ENCODE data around the gene HS3ST2.

Gene HS3ST2

DNA sequence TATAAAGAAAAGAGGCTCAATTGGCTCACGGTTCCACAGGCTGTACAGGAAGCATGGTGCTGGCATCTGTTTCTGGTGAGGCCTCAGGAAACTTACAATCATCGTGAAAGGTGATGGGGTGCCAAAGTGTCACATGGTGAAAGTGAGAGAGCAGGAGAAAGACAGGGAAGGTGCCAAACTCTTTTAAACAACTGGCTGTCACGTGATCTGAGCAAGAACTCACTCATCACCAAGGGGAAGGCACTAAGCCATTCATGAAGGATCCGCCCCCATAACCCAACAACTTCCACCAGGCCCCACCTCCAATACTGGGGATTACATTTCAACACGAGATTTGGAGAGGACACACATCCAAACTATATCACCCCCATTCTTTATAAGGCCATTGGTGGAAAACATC, 28.4 kb upstream of the HS3ST2 start:
- Histone ChIP-seq H2AFZ (ENCODE audit: low read depth, low read length) (no peak overlapping the region), H3K4me3 (ENCODE audit: low read depth in 1 of 2, low read length in 2 of 2) (no peak overlapping the region), H3K27me3 (ENCODE audit: insufficient read depth, low read length, poor library complexity) (peaks cover 2% of the 10 kb centered on the region), H3K4me2 (ENCODE audit: insufficient read depth, low read length) (no peak overlapping the region), H3K4me1 (ENCODE audit: insufficient read depth, low read length) (peaks cover 4% of the 10 kb centered on the region; the same call in 1 of the 2 replicates), H3K9ac (ENCODE audit: low read depth, low read length) (no peak overlapping the region), H3K36me3 (ENCODE audit: insufficient read depth, low read length) (no peaks in the 10 kb centered on the region), H3K9me3 (ENCODE audit: insufficient read depth, low read length, severe bottlenecking) (no peaks in the 10 kb centered on the region), H3K27ac (ENCODE audit: low read length) (no peak overlapping the region), H3K79me2 (ENCODE audit: insufficient read depth, low read length) (no peaks in the 10 kb centered on the region), H4K20me1 (ENCODE audit: insufficient read depth, low read length) (no peaks in the 10 kb centered on the region)
- no peak for ATAC-seq (ENCODE audit: insufficient read depth, low read depth)
- no peak for DNase-seq
- TF ChIP-seq EZH2 (IDR thresholded peaks at IDR 0.05; ENCODE audit: borderline replicate concordance, low read depth, low read length, severe bottlenecking), result no peak
- TF ChIP-seq, protein P1, sequence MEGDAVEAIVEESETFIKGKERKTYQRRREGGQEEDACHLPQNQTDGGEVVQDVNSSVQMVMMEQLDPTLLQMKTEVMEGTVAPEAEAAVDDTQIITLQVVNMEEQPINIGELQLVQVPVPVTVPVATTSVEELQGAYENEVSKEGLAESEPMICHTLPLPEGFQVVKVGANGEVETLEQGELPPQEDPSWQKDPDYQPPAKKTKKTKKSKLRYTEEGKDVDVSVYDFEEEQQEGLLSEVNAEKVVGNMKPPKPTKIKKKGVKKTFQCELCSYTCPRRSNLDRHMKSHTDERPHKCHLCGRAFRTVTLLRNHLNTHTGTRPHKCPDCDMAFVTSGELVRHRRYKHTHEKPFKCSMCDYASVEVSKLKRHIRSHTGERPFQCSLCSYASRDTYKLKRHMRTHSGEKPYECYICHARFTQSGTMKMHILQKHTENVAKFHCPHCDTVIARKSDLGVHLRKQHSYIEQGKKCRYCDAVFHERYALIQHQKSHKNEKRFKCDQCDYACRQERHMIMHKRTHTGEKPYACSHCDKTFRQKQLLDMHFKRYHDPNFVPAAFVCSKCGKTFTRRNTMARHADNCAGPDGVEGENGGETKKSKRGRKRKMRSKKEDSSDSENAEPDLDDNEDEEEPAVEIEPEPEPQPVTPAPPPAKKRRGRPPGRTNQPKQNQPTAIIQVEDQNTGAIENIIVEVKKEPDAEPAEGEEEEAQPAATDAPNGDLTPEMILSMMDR (IDR thresholded peaks at IDR 0.05; ENCODE audit: borderline replicate concordance, extremely low read depth, low read length, poor library complexity, severe bottlenecking), result no peak

DNA sequence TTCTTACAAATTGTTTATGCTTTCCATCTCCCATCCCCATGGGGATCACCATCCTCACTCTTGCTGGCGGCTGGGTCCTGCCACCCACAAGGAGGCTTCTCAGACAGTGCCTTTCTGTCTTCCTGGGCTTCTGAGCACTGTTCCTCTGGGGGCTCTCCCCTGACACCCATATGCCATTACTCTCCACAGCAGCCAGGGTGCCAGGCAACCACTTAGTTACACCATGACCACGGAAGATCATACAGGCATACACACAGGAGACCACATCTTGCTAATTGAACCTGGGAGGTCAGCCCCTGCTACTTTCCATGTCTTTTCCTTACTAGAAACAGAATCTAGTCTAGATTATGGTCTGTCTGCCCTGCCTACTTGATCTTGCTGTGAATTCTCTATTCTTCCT, 27.7 kb upstream of the HS3ST2 start:
- Histone ChIP-seq H3K9me3 (ENCODE audit: insufficient read depth, low read length, severe bottlenecking) (no peaks in the 10 kb centered on the region), H3K36me3 (ENCODE audit: insufficient read depth, low read length) (no peaks in the 10 kb centered on the region), H3K4me2 (ENCODE audit: insufficient read depth, low read length) (no peak overlapping the region), H2AFZ (ENCODE audit: low read depth, low read length) (no peak overlapping the region), H3K27me3 (ENCODE audit: insufficient read depth, low read length, poor library complexity) (peaks cover 2% of the 10 kb centered on the region), H3K9ac (ENCODE audit: low read depth, low read length) (no peak overlapping the region), H3K4me3 (ENCODE audit: low read depth in 1 of 2, low read length in 2 of 2) (no peak overlapping the region), H3K27ac (ENCODE audit: low read length) (no peak overlapping the region), H3K4me1 (ENCODE audit: insufficient read depth, low read length) (peaks cover 4% of the 10 kb centered on the region; the same call in 1 of the 2 replicates), H3K79me2 (ENCODE audit: insufficient read depth, low read length) (no peaks in the 10 kb centered on the region), H4K20me1 (ENCODE audit: insufficient read depth, low read length) (no peaks in the 10 kb centered on the region)
- ATAC-seq (ENCODE audit: insufficient read depth, low read depth) (no peak), DNase-seq (no peak)
- TF ChIP-seq, protein P1 (IDR thresholded peaks at IDR 0.05; ENCODE audit: borderline replicate concordance, extremely low read depth, low read length, poor library complexity, severe bottlenecking), result no peak
- no peak for TF ChIP-seq EZH2 (IDR thresholded peaks at IDR 0.05; ENCODE audit: borderline replicate concordance, low read depth, low read length, severe bottlenecking)

DNA sequence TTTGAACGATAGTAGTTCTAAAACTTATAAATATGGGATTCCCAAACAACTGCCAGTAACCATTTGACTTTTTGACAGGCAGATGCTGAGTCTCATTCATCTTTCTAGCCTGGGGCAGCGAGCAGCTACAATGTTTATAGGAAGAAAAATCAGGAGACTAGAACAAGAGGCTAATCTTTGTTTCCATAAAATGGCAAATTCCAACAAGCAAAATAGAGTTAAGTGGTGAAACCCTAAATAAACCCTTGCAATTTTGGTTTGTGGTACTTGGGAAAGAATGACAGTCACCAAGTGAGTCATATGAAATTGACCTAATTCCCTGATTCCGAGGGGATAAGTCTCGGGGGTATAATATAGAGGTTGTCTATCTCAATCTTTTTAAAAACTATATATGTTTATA, 27.3 kb upstream of the HS3ST2 start:
- TF ChIP-seq EZH2 (IDR thresholded peaks at IDR 0.05; ENCODE audit: borderline replicate concordance, low read depth, low read length, severe bottlenecking), result no peak
- TF ChIP-seq, protein P1 (IDR thresholded peaks at IDR 0.05; ENCODE audit: borderline replicate concordance, extremely low read depth, low read length, poor library complexity, severe bottlenecking), result no peak
- Histone ChIP-seq H3K79me2 (ENCODE audit: insufficient read depth, low read length) (no peaks in the 10 kb centered on the region), H3K9me3 (ENCODE audit: insufficient read depth, low read length, severe bottlenecking) (no peaks in the 10 kb centered on the region), H3K9ac (ENCODE audit: low read depth, low read length) (no peak overlapping the region), H3K27me3 (ENCODE audit: insufficient read depth, low read length, poor library complexity) (peaks cover 5% of the 10 kb centered on the region), H4K20me1 (ENCODE audit: insufficient read depth, low read length) (no peaks in the 10 kb centered on the region), H3K36me3 (ENCODE audit: insufficient read depth, low read length) (no peaks in the 10 kb centered on the region), H3K27ac (ENCODE audit: low read length) (no peak overlapping the region), H3K4me2 (ENCODE audit: insufficient read depth, low read length) (no peak overlapping the region), H3K4me3 (ENCODE audit: low read depth in 1 of 2, low read length in 2 of 2) (no peak overlapping the region), H2AFZ (ENCODE audit: low read depth, low read length) (no peak overlapping the region), H3K4me1 (ENCODE audit: insufficient read depth, low read length) (peaks cover 4% of the 10 kb centered on the region; the same call in 1 of the 2 replicates)
- no peak for DNase-seq
- no peak for ATAC-seq (ENCODE audit: insufficient read depth, low read depth)

Measured in DND-41 (cell line).